H1 (cell line): ENCODE data around the gene FLT4. TPM values are rescaled to one million over a fixed set of nuclear protein-coding genes. Genes with fewer than 3 reads are reported as not detected.

Source experiments
- NANOG ChIP-seq: IDR thresholded peaks from 2 replicates; pipeline ENCODE4 v1.6.1; 2011; ENCODE audit warnings: low read length, low read depth, mild to moderate bottlenecking, inconsistent platforms; ENCODE audit not compliant: insufficient read depth, poor library complexity, severe bottlenecking
- polyA plus RNA-seq, 7 experiments: library from polyadenylated mRNA; depleted of rRNA in 3 of 7; stranded (reverse) in 5 of 7; unstranded in 2 of 7; fragments of >200 nt in 5 of 7; fragments of 200-250 nt in 2 of 7; gene quantifications; 1 replicate in 5 of 7; 2 replicates in 1 of 7; 4 replicates in 1 of 7; pipeline versions ENCODE4 v1.2.1 to v1.2.3, GENCODE V29; 2011 to 2013; ENCODE audit warnings: missing spikeins in 2 of 7, mixed read lengths in 2 of 7
- total RNA-seq: library from RNA; stranded (reverse); fragmentation: NEBNext Ultra II Directional; extraction: Animal tissue kit (Norgen Biotek cat#: 25700); gene quantifications from 2 replicates; pipeline ENCODE4 v1.2.1, GENCODE V29; 2021

The FLT4 gene
- total and polyA plus RNA-seq, 2 of the 8 experiments (the other 6 are each of a cell fraction or from before 2014, with no cell fraction given), result 6.5 to 7.7 TPM

GRCh38 chr5:180619563-180619915 lies 29.9 kb downstream of the FLT4 start (continued):
- TF ChIP-seq NANOG, result no peak
- TF ChIP-seq, all 59 proteins: peak for 0
